WI38 (cell line): ENCODE data around the gene GABPB1.

Source experiments
- H3K4me3 ChIP-seq: 2 replicates; pipeline ENCODE4 v1.5.1; 2011; ENCODE audit warnings: low read depth, mild to moderate bottlenecking, control low read depth, low read length
- TF ChIP-seq, protein P1 (sequence below): IDR thresholded peaks from 2 replicates; pipeline ENCODE4 v1.5.1; 2012; ENCODE audit warnings: low read depth, mild to moderate bottlenecking, control low read depth, low read length

GABPB1 gene

DNA sequence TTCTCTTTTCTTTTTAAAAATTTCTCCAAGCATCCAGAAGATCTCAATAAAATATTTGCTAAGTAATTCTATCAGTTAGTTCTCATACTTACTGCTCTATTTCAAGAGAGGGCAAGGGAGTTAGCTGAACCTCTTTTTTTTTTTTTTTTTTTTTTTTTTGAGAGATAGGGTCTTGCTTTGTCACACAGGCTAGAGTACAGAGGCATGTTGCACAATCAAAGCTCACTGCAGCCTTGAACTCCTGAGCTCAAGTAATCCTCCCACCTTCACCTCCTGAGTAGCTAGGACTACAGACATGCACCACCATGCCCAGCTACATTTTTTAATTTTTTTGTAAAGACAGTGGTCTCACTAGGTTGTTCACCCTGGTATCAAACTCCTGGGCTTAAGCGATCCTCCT is 110.8 kb downstream of the GABPB1 start:
- TF ChIP-seq, protein P1, sequence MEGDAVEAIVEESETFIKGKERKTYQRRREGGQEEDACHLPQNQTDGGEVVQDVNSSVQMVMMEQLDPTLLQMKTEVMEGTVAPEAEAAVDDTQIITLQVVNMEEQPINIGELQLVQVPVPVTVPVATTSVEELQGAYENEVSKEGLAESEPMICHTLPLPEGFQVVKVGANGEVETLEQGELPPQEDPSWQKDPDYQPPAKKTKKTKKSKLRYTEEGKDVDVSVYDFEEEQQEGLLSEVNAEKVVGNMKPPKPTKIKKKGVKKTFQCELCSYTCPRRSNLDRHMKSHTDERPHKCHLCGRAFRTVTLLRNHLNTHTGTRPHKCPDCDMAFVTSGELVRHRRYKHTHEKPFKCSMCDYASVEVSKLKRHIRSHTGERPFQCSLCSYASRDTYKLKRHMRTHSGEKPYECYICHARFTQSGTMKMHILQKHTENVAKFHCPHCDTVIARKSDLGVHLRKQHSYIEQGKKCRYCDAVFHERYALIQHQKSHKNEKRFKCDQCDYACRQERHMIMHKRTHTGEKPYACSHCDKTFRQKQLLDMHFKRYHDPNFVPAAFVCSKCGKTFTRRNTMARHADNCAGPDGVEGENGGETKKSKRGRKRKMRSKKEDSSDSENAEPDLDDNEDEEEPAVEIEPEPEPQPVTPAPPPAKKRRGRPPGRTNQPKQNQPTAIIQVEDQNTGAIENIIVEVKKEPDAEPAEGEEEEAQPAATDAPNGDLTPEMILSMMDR, result no peak
- H3K4me3 ChIP-seq, result no peak overlapping the region

DNA sequence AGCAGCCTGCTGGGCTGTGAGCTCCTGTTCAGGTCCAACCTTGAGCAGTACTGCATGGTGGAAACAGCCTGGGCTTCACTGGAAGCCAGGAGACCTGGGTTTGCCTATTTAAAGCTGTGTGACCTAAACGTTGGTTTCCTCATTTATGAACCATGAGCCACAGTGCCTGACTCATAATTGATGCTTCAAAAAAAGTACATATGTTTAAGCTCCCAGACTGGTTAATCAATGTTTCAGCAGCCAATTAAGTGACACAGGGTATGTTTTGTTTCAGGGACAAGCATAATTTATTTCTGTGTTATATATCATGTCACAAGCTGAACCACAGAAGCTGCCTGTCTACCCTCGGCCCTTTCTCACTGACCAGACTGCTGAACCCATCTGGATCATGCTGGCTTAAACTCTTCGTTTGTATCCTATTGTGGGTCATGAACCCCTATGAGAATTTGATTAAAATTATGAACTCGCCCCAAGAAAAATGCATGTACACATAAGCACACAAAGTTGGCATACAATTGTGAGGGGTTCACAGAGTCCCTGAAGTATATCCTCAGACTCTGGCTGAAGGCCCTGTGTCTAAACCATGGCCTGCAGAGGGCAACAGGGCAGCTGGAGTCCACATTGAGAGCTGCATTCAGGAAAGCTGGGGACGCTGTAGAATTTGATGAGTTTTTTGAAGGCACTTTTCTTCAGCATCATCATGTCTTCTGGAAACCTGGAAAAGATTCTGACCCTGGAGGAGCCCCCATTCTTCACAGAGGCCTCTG is 113.1 kb downstream of the GABPB1 start:
- TF ChIP-seq, protein P1, result no peak
- no peak overlapping the region for H3K4me3 ChIP-seq

DNA sequence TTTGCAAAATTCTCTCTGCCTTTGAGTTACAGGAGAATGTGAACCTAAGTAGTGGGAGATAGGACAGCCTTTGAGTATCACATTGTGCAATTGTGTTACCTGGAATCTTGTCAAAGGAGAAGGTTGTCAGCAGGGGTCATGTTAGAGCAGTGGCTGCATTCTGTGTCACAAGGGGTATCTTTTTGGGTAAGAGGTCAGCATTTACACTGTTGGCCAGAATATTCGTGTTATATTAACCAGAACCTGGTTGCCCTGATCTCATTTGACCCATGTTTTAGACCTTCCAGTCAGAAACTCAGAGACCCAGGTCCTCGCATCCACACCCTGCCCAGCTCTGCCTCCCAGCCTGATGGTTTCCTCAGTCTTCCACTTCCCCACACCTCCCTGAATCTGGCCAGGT is 116.7 kb downstream of the GABPB1 start:
- no peak overlapping the region for H3K4me3 ChIP-seq
- TF ChIP-seq, protein P1, result no peak

DNA sequence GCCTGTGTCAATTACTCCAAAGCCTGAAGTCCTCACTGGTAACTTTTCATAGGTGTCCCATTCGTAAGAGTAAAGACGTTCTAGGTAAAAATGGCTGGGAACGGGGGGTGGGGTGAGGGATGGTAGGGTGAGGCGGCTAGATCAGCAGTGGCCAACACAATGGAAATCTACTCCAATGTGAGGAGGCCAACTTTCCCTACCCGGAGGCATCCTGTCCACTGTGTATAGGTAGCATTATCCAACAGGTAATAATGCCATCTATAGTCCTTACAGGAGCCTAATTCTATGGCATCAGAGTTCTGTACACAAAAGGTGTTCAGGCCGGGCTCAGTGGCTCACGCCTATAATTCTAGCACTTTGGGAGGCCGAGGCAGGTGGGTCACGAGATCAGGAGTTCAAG is 118.6 kb downstream of the GABPB1 start:
- TF ChIP-seq, protein P1, result no peak

DNA sequence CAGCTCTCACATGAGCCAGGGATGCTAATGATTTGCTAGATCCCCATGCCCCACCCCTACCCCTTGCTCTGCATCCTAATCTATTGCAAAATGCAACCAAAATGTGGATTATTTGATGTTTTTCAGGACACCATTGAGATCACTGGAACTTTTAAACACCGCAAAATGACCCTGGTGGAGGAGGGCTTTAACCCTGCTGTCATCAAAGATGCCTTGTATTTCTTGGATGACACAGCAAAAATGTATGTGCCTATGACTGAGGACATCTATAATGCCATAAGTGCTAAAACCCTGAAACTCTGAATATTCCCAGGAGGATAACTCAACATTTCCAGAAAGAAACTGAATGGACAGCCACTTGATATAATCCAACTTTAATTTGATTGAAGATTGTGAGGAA is 119.2 kb downstream of the GABPB1 start:
- no peak overlapping the region for H3K4me3 ChIP-seq
- TF ChIP-seq, protein P1, result no peak

More for the DNA sequence above, 118.6 kb downstream of the GABPB1 start:
- H3K4me3 ChIP-seq, result no peak overlapping the region

DNA sequence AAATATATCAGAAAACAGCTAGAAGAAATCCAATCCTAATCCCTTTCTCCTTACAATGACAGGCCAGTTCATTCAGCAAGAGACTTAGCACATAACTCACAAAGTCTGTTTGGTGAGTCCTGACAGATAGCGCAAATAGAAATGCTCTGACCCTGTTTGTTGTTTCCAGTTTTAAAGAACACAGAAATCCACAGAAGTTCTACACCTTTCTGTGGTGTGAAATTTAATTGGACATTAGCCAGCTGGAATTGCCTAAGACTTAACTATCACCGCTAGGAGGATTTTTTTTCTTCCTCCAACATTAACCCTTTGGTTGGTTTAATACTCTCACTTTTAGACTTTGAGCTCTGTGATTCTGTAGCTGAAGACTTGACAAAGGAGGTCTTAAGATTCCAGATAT is 120.2 kb downstream of the GABPB1 start:
- TF ChIP-seq, protein P1, result no peak
- H3K4me3 ChIP-seq, result no peak overlapping the region

DNA sequence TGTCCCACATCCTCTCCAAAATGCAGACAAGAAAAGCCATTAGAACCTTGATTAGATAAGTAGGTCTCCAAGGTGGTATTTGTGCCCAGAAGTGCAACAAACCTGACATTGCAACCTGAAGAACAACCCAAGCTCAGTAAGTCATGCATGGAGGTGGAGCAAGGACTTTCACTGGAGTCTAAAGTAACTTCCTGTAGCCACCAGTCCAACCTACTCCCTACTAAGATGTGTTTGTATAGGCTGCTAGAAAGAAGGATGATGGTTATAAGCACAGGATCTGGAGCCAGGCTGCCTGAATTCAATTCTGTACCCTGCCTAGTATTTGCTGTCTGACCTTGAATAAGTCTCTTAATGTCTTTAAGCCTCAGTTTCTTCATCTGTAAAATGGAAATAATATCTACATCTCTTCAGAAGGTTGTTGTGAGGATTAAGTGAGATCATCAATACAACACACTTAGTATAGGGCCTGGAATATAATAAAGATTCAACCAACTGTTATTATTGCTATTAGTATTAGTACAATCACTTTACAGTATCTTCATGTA is 121.7 kb downstream of the GABPB1 start:
- no peak overlapping the region for H3K4me3 ChIP-seq
- TF ChIP-seq, protein P1, result no peak
